HCT116 (cell line): ENCODE results near the gene TMEM205. TPM values are rescaled to one million over a fixed set of nuclear protein-coding genes. Genes with fewer than 3 reads are reported as not detected.
A peak's percentile ranks its signal among the peaks of the same experiment; 100 is the strongest.

Experiments used
- ATAC-seq: fragments of 200-7000 bp; cut with Tn5 transposase; 2 replicates; pipeline ENCODE4 v1.9.1; 2020; ENCODE audit warnings: mild to moderate bottlenecking, moderate library complexity
- BruUV-seq: library from RNA; stranded (reverse); fragments of 400-500 nt; replicated peaks from 2 replicates; lab custom pipeline; 2021; lab: Mats Ljungman, UMichigan
- CTCF ChIA-PET: fragments of 300-600 bp; sonication (Branson Sonifier 250); formaldehyde crosslinking; loops from one replicate; lab custom pipeline; 2021; ENCODE audit warnings: antibody characterized with exemption; lab: Charles Lee
- POLR2A ChIA-PET: fragments of 300-600, 350-600 bp; sonication (Branson Sonifier 250); formaldehyde crosslinking; loops from one replicate; lab custom pipeline; 2021; ENCODE audit warnings: antibody characterized with exemption; lab: Charles Lee
- RAD21 ChIA-PET, 2 experiments: fragments of 300-600 bp; sonication (Branson Sonifier 250); formaldehyde crosslinking; loops; one replicate each; lab custom pipeline; 2023; ENCODE audit warnings: low total read pairs in 2 of 2; ENCODE audit not compliant: uncharacterized antibody in 2 of 2, unreplicated experiment in 2 of 2, low non-redundant PET in 1 of 2; lab: Charles Lee
- DNase-seq: peaks from one replicate; pipeline ENCODE4 v3.0.0-alpha.2; 2010; ENCODE audit warnings: low read depth, low spot score
- H2AFZ ChIP-seq: fragments of 200-600 bp; shearing (Covaris generic), sonication (generic); 2 replicates; pipeline ENCODE4 v1.6.1; 2017; ENCODE audit warnings: low read depth, mixed run types, mixed read lengths, antibody characterized with exemption, low read length; ENCODE audit not compliant: poor library complexity, severe bottlenecking
- H3K27ac ChIP-seq: 2 replicates; pipeline ENCODE4 v1.5.1; 2012; ENCODE audit warnings: low read depth, low read length
- H3K27me3 ChIP-seq: fragments of 200-600 bp; sonication (generic); 2 replicates; pipeline ENCODE4 v1.6.1; 2016; ENCODE audit warnings: mixed run types, low read length, mixed read lengths; ENCODE audit not compliant: insufficient read depth
- H3K36me3 ChIP-seq, 2 experiments: fragments of 200-500 bp in 1 of 2; fragments of 200-600 bp in 1 of 2; sonication (Bioruptor generic) in 1 of 2; sonication (generic) in 1 of 2; 2 replicates each; pipeline versions ENCODE4 v1.5.1 to v1.6.1; 2014 to 2016; ENCODE audit warnings: low read length in 2 of 2, inconsistent platforms in 1 of 2, mixed read lengths in 1 of 2, mixed run types in 1 of 2; ENCODE audit not compliant: insufficient read depth in 2 of 2, control insufficient read depth in 1 of 2
- H3K4me1 ChIP-seq, 2 experiments: fragments of 200-600 bp in 1 of 2; sonication (generic) in 1 of 2; 2 replicates each; pipeline versions ENCODE4 v1.5.1 to v1.6.1; 2012 to 2017; ENCODE audit warnings: low read length in 2 of 2, inconsistent platforms in 1 of 2, mild to moderate bottlenecking in 1 of 2, mixed read lengths in 1 of 2, mixed run types in 1 of 2, moderate library complexity in 1 of 2; ENCODE audit not compliant: insufficient read depth in 2 of 2, control insufficient read depth in 1 of 2
- H3K4me2 ChIP-seq: fragments of 200-600 bp; sonication (generic); 2 replicates; pipeline ENCODE4 v1.6.1; 2017; ENCODE audit warnings: mixed run types, low read length, mixed read lengths
- H3K4me3 ChIP-seq, 2 experiments: fragments of 200-600 bp in 1 of 2; sonication (generic) in 1 of 2; replicated peaks in 1 of 2; 2 replicates each; pipeline ENCODE4 v1.5.1; 2011 to 2016; ENCODE audit warnings: low read length in 2 of 2, control low read depth in 1 of 2, low read depth in 1 of 2, mild to moderate bottlenecking in 1 of 2, mixed read lengths in 1 of 2, mixed run types in 1 of 2
- H3K79me2 ChIP-seq: fragments of 200-600 bp; sonication (generic); 2 replicates; pipeline ENCODE4 v1.6.1; 2017; ENCODE audit warnings: mild to moderate bottlenecking, mixed run types, low read length, moderate library complexity, mixed read lengths; ENCODE audit not compliant: insufficient read depth
- H3K9ac ChIP-seq: fragments of 200-600 bp; sonication (generic); 2 replicates; pipeline ENCODE4 v1.6.1; 2016; ENCODE audit warnings: low read length, mixed read lengths
- H3K9me2 ChIP-seq: fragments of 200-600 bp; sonication (generic), shearing (Covaris generic); 2 replicates; pipeline ENCODE4 v1.6.1; 2017; ENCODE audit warnings: mixed run types, mild to moderate bottlenecking, moderate library complexity; ENCODE audit not compliant: insufficient read depth
- H3K9me3 ChIP-seq, 2 experiments: fragments of 200-500 bp in 1 of 2; fragments of 200-600 bp in 1 of 2; sonication (Bioruptor generic) in 1 of 2; sonication (generic) in 1 of 2; 2 replicates each; pipeline ENCODE4 v1.6.1; 2014 to 2017; ENCODE audit warnings: low read length in 2 of 2, mixed read lengths in 2 of 2, inconsistent platforms in 1 of 2, low read depth in 1 of 2, mild to moderate bottlenecking in 1 of 2, mixed run types in 1 of 2, moderate library complexity in 1 of 2; ENCODE audit not compliant: control insufficient read depth in 1 of 2, insufficient read depth in 1 of 2
- H4K20me1 ChIP-seq: fragments of 200-600 bp; sonication (generic), shearing (Covaris generic); 2 replicates; pipeline ENCODE4 v1.6.1; 2017; ENCODE audit warnings: mixed run types, mild to moderate bottlenecking, moderate library complexity; ENCODE audit not compliant: insufficient read depth
- RAD21 ChIP-seq: IDR thresholded peaks from 2 replicates; pipeline ENCODE4 v1.6.1; 2012; ENCODE audit warnings: low read depth, mild to moderate bottlenecking
- SIN3A ChIP-seq: IDR thresholded peaks from 2 replicates; pipeline ENCODE4 v1.6.1; 2012; ENCODE audit warnings: low read depth
- YY1 ChIP-seq: IDR thresholded peaks from 2 replicates; pipeline ENCODE4 v1.6.1; 2011; ENCODE audit warnings: low read length, low read depth, moderate library complexity, mild to moderate bottlenecking; ENCODE audit not compliant: insufficient replicate concordance; ENCODE audit errors: extremely low read depth
- intact Hi-C: fragments of 100-400 bp; cut with micrococcal nuclease; formaldehyde crosslinking; loops from 2 replicates; pipeline ENCODE4 v1.10.0; 2022
- total RNA-seq: library from RNA; stranded (reverse); gene quantifications from one replicate; pipeline ENCODE4 v1.2.1, GENCODE V29; 2021; ENCODE audit not compliant: unreplicated experiment
- TF ChIP-seq, protein P1 (sequence below), 3 experiments: fragments of 200-600 bp in 1 of 3; sonication (generic) in 1 of 3; IDR thresholded peaks in 2 of 3; conservative IDR thresholded peaks in 1 of 3; 2 replicates each; pipeline ENCODE4 v1.5.1; 2012 to 2017; ENCODE audit warnings: low read depth in 2 of 3, low read length in 2 of 3, antibody characterized with exemption in 1 of 3, borderline replicate concordance in 1 of 3, control low read depth in 1 of 3, mild to moderate bottlenecking in 1 of 3, mixed read lengths in 1 of 3, mixed run types in 1 of 3, moderate library complexity in 1 of 3; ENCODE audit not compliant: insufficient read depth in 1 of 3

The TMEM205 gene
- total RNA-seq, 1 experiment from 2014 or later = 55.9 TPM

DNA sequence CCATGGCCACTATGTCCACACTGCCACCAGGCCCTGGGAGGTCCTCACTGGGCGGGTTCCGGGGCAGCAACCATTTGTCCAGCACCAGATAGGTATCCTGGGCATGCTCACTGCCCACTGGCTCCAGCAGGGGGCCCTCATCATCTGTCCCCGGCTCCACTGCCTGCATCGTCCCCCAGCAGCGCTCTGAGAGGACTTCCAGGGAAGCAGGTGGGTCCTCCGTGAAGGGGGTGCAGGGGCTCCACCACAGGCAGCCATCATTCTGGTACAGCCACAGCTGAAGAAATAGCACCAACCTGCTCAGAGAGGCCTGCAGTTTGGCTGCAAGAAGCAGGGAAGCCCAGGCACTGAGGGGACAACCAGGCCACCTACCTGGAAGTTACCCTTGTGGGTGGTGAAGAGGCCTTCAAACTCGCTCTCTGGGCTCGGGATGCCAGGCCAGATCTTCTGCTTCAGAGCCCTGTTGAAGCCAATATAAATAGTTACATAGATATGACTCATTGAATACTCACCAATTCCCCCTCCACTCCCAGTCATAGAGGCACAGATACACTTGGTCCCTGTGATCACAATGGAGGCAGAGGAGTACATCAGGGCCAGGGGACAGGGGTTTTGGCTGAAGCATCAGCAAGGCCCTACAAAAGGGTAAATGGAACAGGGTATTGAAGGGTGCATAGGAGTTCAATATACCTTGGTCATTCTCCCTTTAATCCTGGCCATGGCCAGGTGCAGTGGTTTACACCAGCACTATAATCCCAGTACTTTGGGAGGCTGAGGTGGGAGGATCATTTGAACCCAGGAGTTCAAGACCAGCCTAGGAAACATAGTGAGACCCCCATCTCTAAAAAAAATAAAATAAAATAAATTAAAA is 32.5 kb upstream of the TMEM205 start:
- peak overlapping the region; percentile 97 for H3K4me2 ChIP-seq

More for the DNA sequence above, 32.5 kb upstream of the TMEM205 start:
- ChIA-PET RAD21 (no interaction called here), CTCF (interaction anchor here (1.5 kb wide), 1 partner anchor 85 kb away, joined by 8 read pairs; no protein-coding TSS in a partner anchor), POLR2A (interaction anchor here (0.7 kb wide), 1 partner anchor 181 kb away, joined by 3 read pairs; the partner anchor contains the start of gene ELOF1)
- Histone ChIP-seq H4K20me1 (no peaks in the 10 kb centered on the region), H3K27ac (peak overlapping the region; percentile 72), H3K4me1 (peaks cover 56 to 84% of the 10 kb centered on the region in 2 experiments), H3K9ac (peak overlapping the region; percentile 51), H3K9me3 (no peaks in the 10 kb centered on the region), H3K9me2 (no peaks in the 10 kb centered on the region), H3K79me2 (peaks cover 7% of the 10 kb centered on the region; the same call in 1 of the 2 replicates), H3K27me3 (no peaks in the 10 kb centered on the region), H3K36me3 (no peaks in the 10 kb centered on the region), H2AFZ (no peak overlapping the region), H3K4me3 (peak overlapping the region; percentile 5 to 33; a peak in 2 of 4 replicates)
- no peak for TF ChIP-seq SIN3A
- TF ChIP-seq RAD21 = no peak
- TF ChIP-seq, protein P1, sequence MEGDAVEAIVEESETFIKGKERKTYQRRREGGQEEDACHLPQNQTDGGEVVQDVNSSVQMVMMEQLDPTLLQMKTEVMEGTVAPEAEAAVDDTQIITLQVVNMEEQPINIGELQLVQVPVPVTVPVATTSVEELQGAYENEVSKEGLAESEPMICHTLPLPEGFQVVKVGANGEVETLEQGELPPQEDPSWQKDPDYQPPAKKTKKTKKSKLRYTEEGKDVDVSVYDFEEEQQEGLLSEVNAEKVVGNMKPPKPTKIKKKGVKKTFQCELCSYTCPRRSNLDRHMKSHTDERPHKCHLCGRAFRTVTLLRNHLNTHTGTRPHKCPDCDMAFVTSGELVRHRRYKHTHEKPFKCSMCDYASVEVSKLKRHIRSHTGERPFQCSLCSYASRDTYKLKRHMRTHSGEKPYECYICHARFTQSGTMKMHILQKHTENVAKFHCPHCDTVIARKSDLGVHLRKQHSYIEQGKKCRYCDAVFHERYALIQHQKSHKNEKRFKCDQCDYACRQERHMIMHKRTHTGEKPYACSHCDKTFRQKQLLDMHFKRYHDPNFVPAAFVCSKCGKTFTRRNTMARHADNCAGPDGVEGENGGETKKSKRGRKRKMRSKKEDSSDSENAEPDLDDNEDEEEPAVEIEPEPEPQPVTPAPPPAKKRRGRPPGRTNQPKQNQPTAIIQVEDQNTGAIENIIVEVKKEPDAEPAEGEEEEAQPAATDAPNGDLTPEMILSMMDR (IDR thresholded peaks at IDR 0.05 in 2 of 3, conservative IDR thresholded peaks at IDR 0.05 in 1 of 3; ENCODE audit: borderline replicate concordance in 1 of 3, insufficient read depth in 1 of 3, low read depth in 2 of 3, low read length in 2 of 3) = peak in 2 of 3 experiments; percentile 68 to 75; a peak in 4 of 6 replicates
- peak; percentile 35 for TF ChIP-seq YY1
- no TSS peak for BruUV-seq
- ATAC-seq = no peak
- no peak for DNase-seq
- intact Hi-C loops = loop anchor here (1.0 kb wide), 1 partner anchor 68 kb away; no protein-coding TSS in a partner anchor
